Measurements from ENCODE around the gene TMEM236. TPM values are rescaled to one million over a fixed set of nuclear protein-coding genes. Genes with fewer than 3 reads are reported as not detected.
A peak's percentile ranks its signal among the peaks of the same experiment; 100 is the strongest.

The TMEM236 gene
- total and polyA plus RNA-seq, 9 of the 15 experiments (the other 6 are each of a cell fraction or from before 2014, with no cell fraction given): 0.04 to 0.13 (median 0.04) TPM; not detected in 4

- no peak overlapping the region for H3K4me3 ChIP-seq
- no peaks in the 10 kb centered on the region for H4K20me1 ChIP-seq (replicated peaks; ENCODE audit: control insufficient read depth, insufficient read depth, low read length)
- 0 out of 2 replicates have a peak overlapping the region, but pooled peaks have one; percentile 28 for H2AFZ ChIP-seq (ENCODE audit: low read depth, low read length)
- no peaks in the 10 kb centered on the region for H3K27me3 ChIP-seq (ENCODE audit: control insufficient read depth in 2 of 2, insufficient read depth in 2 of 2, low read length in 2 of 2)
- DNase-seq (ENCODE audit: extremely low read depth in 1 of 4, low spot score in 3 of 4): no peak
- FAIRE-seq: no peak
- in situ Hi-C loops (cut with MboI) (no loop called here), intact Hi-C loops (cut with micrococcal nuclease) (no loop called here)
- CTCF ChIA-PET (ENCODE audit: low intra/inter-chr PET ratio): no interaction called here
- TF ChIP-seq HDAC8 (tag; IDR thresholded peaks at IDR 0.05) (no peak), GABPB2 (CRISPR knock-in tag; conservative IDR thresholded peaks at IDR 0.05) (no peak), CBX1 (IDR thresholded peaks at IDR 0.05; ENCODE audit: low read depth) (no peak)
- H3K9me3 ChIP-seq (replicated peaks; ENCODE audit: control insufficient read depth, insufficient read depth, low read depth, low read length): no peaks in the 10 kb centered on the region
- H3K9me1 ChIP-seq (ENCODE audit: control insufficient read depth, insufficient read depth, low read length): no peaks in the 10 kb centered on the region
- H3K79me2 ChIP-seq (ENCODE audit: control insufficient read depth, insufficient read depth, low read length): no peaks in the 10 kb centered on the region
- no TSS peak for BruUV-seq (replicated peaks)
- H3K9ac ChIP-seq (ENCODE audit: insufficient read depth in 1 of 2, low read depth in 2 of 2, low read length in 2 of 2): no peak overlapping the region
- H3K27ac ChIP-seq (ENCODE audit: extremely low read depth, low read depth, low read length): no peak overlapping the region
- 40% methylated on average over 16 of the region's 17 CpGs for WGBS (ENCODE audit: insufficient coverage, low coverage, missing lambda C conversion rate)
- POLR2A ChIA-PET: no interaction called here
- no peak for ATAC-seq
- peaks cover 0 to 19% of the 10 kb centered on the region in 2 experiments; a peak in 3 of 5 replicates for H3K4me1 ChIP-seq (replicated peaks in 1 of 2; ENCODE audit: control insufficient read depth in 2 of 2, insufficient read depth in 2 of 2, low read length in 2 of 2)
- no peak overlapping the region for H3K4me2 ChIP-seq (ENCODE audit: insufficient read depth, low read length)
- H3K36me3 ChIP-seq (ENCODE audit: control insufficient read depth, insufficient read depth, low read length): no peaks in the 10 kb centered on the region
Measured at GRCh38 chr10:17795813-17796594, 44.0 kb downstream of the TMEM236 start.

- H4K20me1 ChIP-seq (replicated peaks; ENCODE audit: control insufficient read depth, insufficient read depth, low read length): no peaks in the 10 kb centered on the region
- intact Hi-C loops (cut with micrococcal nuclease) (no loop called here), in situ Hi-C loops (cut with MboI) (no loop called here)
- H3K9me3 ChIP-seq (replicated peaks; ENCODE audit: control insufficient read depth, insufficient read depth, low read depth, low read length): no peaks in the 10 kb centered on the region
- H3K9ac ChIP-seq (ENCODE audit: insufficient read depth in 1 of 2, low read depth in 2 of 2, low read length in 2 of 2): no peak overlapping the region
- no peak for FAIRE-seq
- H3K4me3 ChIP-seq: no peak overlapping the region
- CTCF ChIA-PET (ENCODE audit: low intra/inter-chr PET ratio): no interaction called here
- no peak for DNase-seq (ENCODE audit: extremely low read depth in 1 of 4, low spot score in 3 of 4)
- POLR2A ChIA-PET: interaction anchor here (1.3 kb wide), 1 partner anchor 9 kb away, joined by 6 read pairs; no protein-coding TSS in a partner anchor
- H2AFZ ChIP-seq (ENCODE audit: low read depth, low read length): peak overlapping the region; percentile 20; the same call in 1 of the 2 replicates
- WGBS (ENCODE audit: insufficient coverage, low coverage, missing lambda C conversion rate): 46% methylated on average over 3 of the region's 3 CpGs
- no peaks in the 10 kb centered on the region for H3K9me1 ChIP-seq (ENCODE audit: control insufficient read depth, insufficient read depth, low read length)
- peaks cover 0 to 7% of the 10 kb centered on the region in 2 experiments; a peak in 3 of 5 replicates for H3K27me3 ChIP-seq (ENCODE audit: control insufficient read depth in 2 of 2, insufficient read depth in 2 of 2, low read length in 2 of 2)
- no peak overlapping the region for H3K27ac ChIP-seq (ENCODE audit: extremely low read depth, low read depth, low read length)
- no peaks in the 10 kb centered on the region for H3K79me2 ChIP-seq (ENCODE audit: control insufficient read depth, insufficient read depth, low read length)
- BruUV-seq (replicated peaks): no TSS peak
- H3K4me1 ChIP-seq (replicated peaks in 1 of 2; ENCODE audit: control insufficient read depth in 2 of 2, insufficient read depth in 2 of 2, low read length in 2 of 2): no peaks in the 10 kb centered on the region; a peak in 2 of 5 replicates
- ATAC-seq: peak; percentile 71
- no peaks in the 10 kb centered on the region for H3K36me3 ChIP-seq (ENCODE audit: control insufficient read depth, insufficient read depth, low read length)
- H3K4me2 ChIP-seq (ENCODE audit: insufficient read depth, low read length): no peak overlapping the region
- TF ChIP-seq ZNF507 (tag; conservative IDR thresholded peaks at IDR 0.05) (no peak), MEIS2 (IDR thresholded peaks at IDR 0.05; ENCODE audit: partially characterized antibody) (peak; percentile 56), ZEB2 (IDR thresholded peaks at IDR 0.05) (peak; percentile 24; the same call in 1 of the 2 replicates), PKNOX1 (IDR thresholded peaks at IDR 0.05) (peak; percentile 41), RAD21 (CRISPR knock-in tag; conservative IDR thresholded peaks at IDR 0.05 in 1 of 2, IDR thresholded peaks at IDR 0.05 in 1 of 2) (0 out of 4 replicates have a peak, but pooled peaks of 1 of the 2 experiments have one; percentile 27), CTCF (IDR thresholded peaks at IDR 0.05 in 2 of 3, conservative IDR thresholded peaks at IDR 0.05 in 1 of 3; ENCODE audit: insufficient read depth in 2 of 3, low read depth in 1 of 3, low read length in 3 of 3) (peak; percentile 4 to 56 (median 54); a peak in 5 of 6 replicates), ZNF280A (IDR thresholded peaks at IDR 0.05; ENCODE audit: low read depth, partially characterized antibody) (no peak)
Measured at GRCh38 chr10:17801507-17801906, 49.5 kb downstream of the TMEM236 start.
